ENCODE measurements around the gene ZNF622. TPM values are rescaled to one million over a fixed set of nuclear protein-coding genes. Genes with fewer than 3 reads are reported as not detected.
A peak's percentile ranks its signal among the peaks of the same experiment; 100 is the strongest.

ZNF622 gene
- total RNA-seq, 1 experiment from 2014 or later, result 54.4 TPM

DNA sequence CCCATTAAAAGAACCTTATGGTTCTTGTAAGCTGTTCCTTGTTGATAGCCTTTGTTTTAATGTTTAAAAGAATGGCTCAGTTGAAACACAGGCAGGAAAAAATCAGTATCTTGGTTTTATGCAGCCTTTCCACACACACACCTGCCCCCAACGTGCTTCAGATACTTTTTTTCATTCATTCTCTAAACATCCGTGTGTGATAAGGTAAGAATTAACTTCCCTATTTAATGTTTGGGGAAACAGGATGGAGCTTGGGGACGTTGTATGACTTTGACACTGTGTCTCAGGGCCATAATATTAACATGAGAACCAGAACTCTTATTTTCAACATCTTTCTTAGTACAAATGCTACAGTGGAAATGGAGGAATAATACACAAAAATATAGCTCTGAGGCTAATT lies 5.8 kb upstream of the ZNF622 start:
- no peaks in the 10 kb centered on the region for H4K20me1 ChIP-seq (ENCODE audit: insufficient read depth)
- TF ChIP-seq EZH2 (IDR thresholded peaks at IDR 0.05; ENCODE audit: low read depth), result no peak
- no TSS peak for BruUV-seq (replicated peaks)
- no peak overlapping the region for H3K4me3 ChIP-seq
- no peak overlapping the region for H3K4me2 ChIP-seq
- H3K9me2 ChIP-seq (ENCODE audit: insufficient read depth), result no peaks in the 10 kb centered on the region
- no peak overlapping the region for H3K27ac ChIP-seq
- peaks cover 17% of the 10 kb centered on the region for H3K4me1 ChIP-seq (replicated peaks; ENCODE audit: insufficient read depth)
- H3K9me3 ChIP-seq (ENCODE audit: insufficient read depth, low read depth), result no peaks in the 10 kb centered on the region
- POLR2A ChIA-PET (ENCODE audit: unreplicated experiment), result interaction anchor here (0.7 kb wide), 1 partner anchor 10 kb away, joined by 6 read pairs; no protein-coding TSS in a partner anchor
- no peaks in the 10 kb centered on the region for H3K27me3 ChIP-seq (ENCODE audit: insufficient read depth, low read depth)
- DNase-seq, result no peak
- intact Hi-C loops (cut with micrococcal nuclease; ENCODE audit: unreplicated experiment), result loop anchor here (5.0 kb wide), 1 partner anchor 196 kb away; no protein-coding TSS in a partner anchor
- H3F3A ChIP-seq (ENCODE audit: insufficient read depth, low read depth), result 0 out of 2 replicates have a peak, but pooled peaks cover 4% of the 10 kb centered on the region
- H3K36me3 ChIP-seq (ENCODE audit: low read depth), result no peaks in the 10 kb centered on the region
- CTCF ChIA-PET, result no interaction called here
- H2AFZ ChIP-seq, result no peak overlapping the region
- peaks cover 18% of the 10 kb centered on the region for H3K79me2 ChIP-seq (ENCODE audit: low read depth)

DNA sequence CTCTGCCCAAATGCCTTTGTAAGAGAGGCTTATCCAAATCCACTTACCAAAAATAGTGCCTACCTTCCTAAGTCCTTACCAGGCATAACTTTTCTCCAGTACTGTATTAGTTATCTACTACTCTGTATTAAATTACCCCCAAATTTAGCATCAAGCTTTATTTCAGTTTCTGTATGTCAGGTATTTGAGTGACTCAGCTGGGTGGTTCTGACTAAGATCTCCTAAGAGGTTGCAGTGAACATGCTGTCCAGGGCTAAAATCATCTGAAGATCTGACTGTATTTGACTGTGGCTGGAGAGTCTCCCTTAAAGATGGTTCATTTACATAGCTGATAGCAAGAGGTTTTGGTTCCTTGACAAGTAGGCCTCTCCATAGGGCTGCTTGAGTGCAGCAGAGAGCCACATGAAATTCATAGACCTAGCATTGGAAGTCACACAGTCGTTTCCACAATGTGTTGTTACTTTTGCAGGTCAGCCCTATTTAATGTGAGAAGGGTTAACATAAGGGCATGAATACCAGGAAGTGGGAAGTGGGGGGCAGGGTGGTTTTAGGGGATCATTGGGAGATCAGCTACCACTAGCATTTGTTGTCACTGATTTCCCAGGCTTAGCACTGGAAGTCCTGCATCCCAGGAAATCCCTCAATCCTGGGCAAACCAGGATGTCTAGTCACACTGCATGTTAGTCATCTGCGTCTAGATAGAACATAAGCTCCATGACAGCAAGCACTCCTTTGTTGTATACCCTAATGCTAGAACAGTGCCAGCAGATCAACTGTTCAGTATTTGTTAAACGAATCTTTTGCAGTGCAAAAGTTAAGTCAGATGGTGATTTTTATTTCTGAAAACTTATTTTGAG lies 2.0 kb upstream of the ZNF622 start:
- H3K4me3 ChIP-seq, result no peak overlapping the region; the same call in 1 of the 2 replicates
- H3K36me3 ChIP-seq (ENCODE audit: low read depth), result peaks cover 14% of the 10 kb centered on the region
- H3K79me2 ChIP-seq (ENCODE audit: low read depth), result peaks cover 53% of the 10 kb centered on the region
- H2AFZ ChIP-seq, result no peak overlapping the region
- BruUV-seq (replicated peaks), result no TSS peak
- H3F3A ChIP-seq (ENCODE audit: insufficient read depth, low read depth), result peaks cover 6% of the 10 kb centered on the region; the same call in 1 of the 2 replicates
- H3K9me2 ChIP-seq (ENCODE audit: insufficient read depth), result no peaks in the 10 kb centered on the region
- H3K27me3 ChIP-seq (ENCODE audit: insufficient read depth, low read depth), result no peaks in the 10 kb centered on the region
- POLR2A ChIA-PET (ENCODE audit: unreplicated experiment), result interaction anchor here (0.6 to 0.7 kb wide), 2 partner anchors 29 to 47 kb away, joined by 3 read pairs; no protein-coding TSS in a partner anchor
- peaks cover 10% of the 10 kb centered on the region; the same call in 1 of the 2 replicates for H4K20me1 ChIP-seq (ENCODE audit: insufficient read depth)
- intact Hi-C loops (cut with micrococcal nuclease; ENCODE audit: unreplicated experiment), result loop anchor here (5.0 kb wide), 1 partner anchor 735 kb away; no protein-coding TSS in a partner anchor
- peak overlapping the region; percentile 93 for H3K4me2 ChIP-seq
- no peaks in the 10 kb centered on the region for H3K9me3 ChIP-seq (ENCODE audit: insufficient read depth, low read depth)
- TF ChIP-seq, protein P1, sequence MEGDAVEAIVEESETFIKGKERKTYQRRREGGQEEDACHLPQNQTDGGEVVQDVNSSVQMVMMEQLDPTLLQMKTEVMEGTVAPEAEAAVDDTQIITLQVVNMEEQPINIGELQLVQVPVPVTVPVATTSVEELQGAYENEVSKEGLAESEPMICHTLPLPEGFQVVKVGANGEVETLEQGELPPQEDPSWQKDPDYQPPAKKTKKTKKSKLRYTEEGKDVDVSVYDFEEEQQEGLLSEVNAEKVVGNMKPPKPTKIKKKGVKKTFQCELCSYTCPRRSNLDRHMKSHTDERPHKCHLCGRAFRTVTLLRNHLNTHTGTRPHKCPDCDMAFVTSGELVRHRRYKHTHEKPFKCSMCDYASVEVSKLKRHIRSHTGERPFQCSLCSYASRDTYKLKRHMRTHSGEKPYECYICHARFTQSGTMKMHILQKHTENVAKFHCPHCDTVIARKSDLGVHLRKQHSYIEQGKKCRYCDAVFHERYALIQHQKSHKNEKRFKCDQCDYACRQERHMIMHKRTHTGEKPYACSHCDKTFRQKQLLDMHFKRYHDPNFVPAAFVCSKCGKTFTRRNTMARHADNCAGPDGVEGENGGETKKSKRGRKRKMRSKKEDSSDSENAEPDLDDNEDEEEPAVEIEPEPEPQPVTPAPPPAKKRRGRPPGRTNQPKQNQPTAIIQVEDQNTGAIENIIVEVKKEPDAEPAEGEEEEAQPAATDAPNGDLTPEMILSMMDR (conservative IDR thresholded peaks at IDR 0.05), result no peak
- TF ChIP-seq EZH2 (IDR thresholded peaks at IDR 0.05; ENCODE audit: low read depth), result no peak
- H3K27ac ChIP-seq, result no peak overlapping the region
- peaks cover 36% of the 10 kb centered on the region for H3K4me1 ChIP-seq (replicated peaks; ENCODE audit: insufficient read depth)
- CTCF ChIA-PET, result interaction anchor here (0.7 kb wide), 1 partner anchor 10 kb away, joined by 7 read pairs; no protein-coding TSS in a partner anchor
- peak in 1 of 2 experiments; percentile 59 for DNase-seq

DNA sequence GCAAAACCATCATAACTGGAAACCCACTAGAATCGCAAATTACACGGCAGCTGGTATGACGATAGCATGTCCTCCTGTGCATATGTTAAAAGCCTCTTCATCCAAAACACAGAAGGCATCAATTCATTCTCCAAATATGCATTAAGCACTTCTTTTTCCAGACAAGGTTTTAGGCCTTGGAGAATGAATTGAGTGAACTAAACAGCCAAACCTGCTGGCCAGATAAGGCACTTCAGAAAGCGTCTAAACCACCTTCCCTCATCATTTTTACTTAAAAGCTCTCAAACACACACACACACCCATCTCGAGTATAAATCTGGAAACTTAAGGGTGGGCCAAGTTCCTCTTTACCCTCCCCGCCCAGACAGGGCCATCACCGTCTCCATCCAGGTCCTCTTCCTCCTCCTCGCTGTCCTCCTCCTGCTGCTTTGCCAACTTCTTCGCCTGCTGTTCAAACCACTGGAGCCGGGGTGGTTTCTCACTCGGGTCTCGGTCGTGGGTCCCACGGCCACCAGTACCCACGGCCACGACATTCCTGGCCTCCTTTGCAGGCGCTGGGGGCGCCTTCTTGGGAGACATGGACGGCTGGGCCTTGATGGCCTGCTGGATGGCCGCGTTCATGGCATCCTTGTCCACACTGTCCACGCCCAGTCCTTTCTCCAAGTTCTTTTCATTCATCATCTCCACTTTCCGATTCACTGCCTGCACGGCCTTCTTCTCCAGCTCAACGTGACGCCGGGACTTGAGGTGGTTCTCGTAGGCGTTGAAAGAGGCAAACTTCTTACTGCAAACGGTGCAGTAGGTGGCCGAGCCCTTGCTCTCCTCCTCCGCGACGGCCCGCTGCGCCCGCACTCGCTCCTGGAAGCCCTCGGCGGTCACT lies 696 bp downstream of the ZNF622 start:
- Histone ChIP-seq H3K4me1 (replicated peaks; ENCODE audit: insufficient read depth) (peaks cover 36% of the 10 kb centered on the region), H3K79me2 (ENCODE audit: low read depth) (peaks cover 67% of the 10 kb centered on the region)

More for the DNA sequence above, 696 bp downstream of the ZNF622 start:
- peaks cover 8% of the 10 kb centered on the region for H3F3A ChIP-seq (ENCODE audit: insufficient read depth, low read depth)
- POLR2A ChIA-PET (ENCODE audit: unreplicated experiment), result interaction anchor here (0.6 kb wide), 1 partner anchor 80 kb away, joined by 3 read pairs; no protein-coding TSS in a partner anchor
- TF ChIP-seq, protein P1 (conservative IDR thresholded peaks at IDR 0.05), result no peak
- no peak for TF ChIP-seq EZH2 (IDR thresholded peaks at IDR 0.05; ENCODE audit: low read depth)
- no peaks in the 10 kb centered on the region for H3K9me3 ChIP-seq (ENCODE audit: insufficient read depth, low read depth)
- peak overlapping the region; percentile 93 for H3K4me3 ChIP-seq
- H3K27ac ChIP-seq, result no peak overlapping the region
- peaks cover 21% of the 10 kb centered on the region for H4K20me1 ChIP-seq (ENCODE audit: insufficient read depth)
- H3K9me2 ChIP-seq (ENCODE audit: insufficient read depth), result no peaks in the 10 kb centered on the region
- peak overlapping the region; percentile 97 for H2AFZ ChIP-seq
- TSS peak; percentile 44 for BruUV-seq (replicated peaks)
- intact Hi-C loops (cut with micrococcal nuclease; ENCODE audit: unreplicated experiment), result loop anchor here (1.0 to 5.0 kb wide), 2 partner anchors 87 to 737 kb away; no protein-coding TSS in a partner anchor
- peak overlapping the region; percentile 93 for H3K4me2 ChIP-seq
- DNase-seq, result no peak
- H3K36me3 ChIP-seq (ENCODE audit: low read depth), result peaks cover 33% of the 10 kb centered on the region
- CTCF ChIA-PET, result interaction anchor here (0.6 kb wide), 1 partner anchor 9 kb away, joined by 3 read pairs; no protein-coding TSS in a partner anchor
- H3K27me3 ChIP-seq (ENCODE audit: insufficient read depth, low read depth), result no peaks in the 10 kb centered on the region

Measured in PC-9 (cell line).